Caco-2 (cell line): Measurements from ENCODE around the gene GABRE. TPM values are rescaled to one million over a fixed set of nuclear protein-coding genes. Genes with fewer than 3 reads are reported as not detected.

Source experiments
- BruUV-seq: library from RNA; stranded (reverse); fragments of 400-500 nt; replicated peaks from 2 replicates; lab custom pipeline; 2021; lab: Mats Ljungman, UMichigan
- CTCF ChIA-PET: fragments of 300-600 bp; sonication (Branson Sonifier 250); formaldehyde crosslinking; loops from one replicate; lab custom pipeline; 2022; ENCODE audit warnings: antibody characterized with exemption; lab: Charles Lee
- POLR2A ChIA-PET: fragments of 300-600 bp; sonication (Branson Sonifier 250); formaldehyde crosslinking; loops from one replicate; lab custom pipeline; 2022; ENCODE audit warnings: antibody characterized with exemption; lab: Charles Lee
- DNase-seq, 2 experiments: peaks; one replicate each; pipeline versions ENCODE4 v3.0.0 to v3.0.0-alpha.2; 2020 to 2022
- H3K27me3 ChIP-seq: replicated peaks from 2 replicates; pipeline ENCODE4 v1.6.0; 2011; ENCODE audit warnings: low read length; ENCODE audit not compliant: control insufficient read depth, insufficient read depth
- H3K36me3 ChIP-seq: 2 replicates; pipeline ENCODE4 v1.5.1; 2011; ENCODE audit warnings: low read length; ENCODE audit not compliant: control insufficient read depth, insufficient read depth
- H3K4me1 ChIP-seq: fragments of 250-450 bp; sonication (Bioruptor Pico); 2 replicates; pipeline ENCODE4 v1.5.1; 2020; ENCODE audit warnings: mild to moderate bottlenecking
- H3K4me3 ChIP-seq: 2 replicates; pipeline ENCODE4 v1.5.1; 2011; ENCODE audit warnings: low read depth, mild to moderate bottlenecking, control low read depth, low read length
- H3K9me3 ChIP-seq: fragments of 250-450 bp; sonication (Bioruptor Pico); 2 replicates; pipeline ENCODE4 v1.5.1; 2020; ENCODE audit warnings: mild to moderate bottlenecking, moderate library complexity
- H3K27ac Mint-ChIP-seq: one replicate; pipeline ENCODE4 v1.8.0; 2022; ENCODE audit warnings: mixed read lengths; ENCODE audit not compliant: unreplicated experiment
- H3K27me3 Mint-ChIP-seq: one replicate; pipeline ENCODE4 v1.8.0; 2022; ENCODE audit warnings: mixed read lengths; ENCODE audit not compliant: insufficient read depth, unreplicated experiment
- H3K36me3 Mint-ChIP-seq: one replicate; pipeline ENCODE4 v1.8.0; 2022; ENCODE audit warnings: mild to moderate bottlenecking, mixed read lengths; ENCODE audit not compliant: insufficient read depth, unreplicated experiment
- H3K4me1 Mint-ChIP-seq: one replicate; pipeline ENCODE4 v1.8.0; 2022; ENCODE audit warnings: low read depth, mixed read lengths; ENCODE audit not compliant: unreplicated experiment
- H3K4me3 Mint-ChIP-seq: one replicate; pipeline ENCODE4 v1.8.0; 2022; ENCODE audit warnings: mild to moderate bottlenecking, moderate library complexity, mixed read lengths; ENCODE audit not compliant: unreplicated experiment
- H3K9me3 Mint-ChIP-seq: one replicate; pipeline ENCODE4 v1.8.0; 2022; ENCODE audit warnings: mixed read lengths; ENCODE audit not compliant: unreplicated experiment
- intact Hi-C: fragments of 100-400 bp; cut with micrococcal nuclease; formaldehyde crosslinking; loops from one replicate; pipeline ENCODE4 v1.10.0; 2022; ENCODE audit not compliant: unreplicated experiment
- total RNA-seq: library from RNA; stranded (reverse); gene quantifications from 2 replicates; pipeline ENCODE4 v1.2.3, GENCODE V29; 2022
- TF ChIP-seq, protein P1 (sequence below), 2 experiments: fragments of 200-600 bp in 1 of 2; IDR thresholded peaks; 1 replicate in 1 of 2; 2 replicates in 1 of 2; pipeline versions ENCODE4 v1.5.1 to v1.8.0; 2011 to 2022; ENCODE audit warnings: antibody characterized with exemption in 1 of 2, control low read depth in 1 of 2, inconsistent platforms in 1 of 2, low read depth in 1 of 2, low read length in 1 of 2, mild to moderate bottlenecking in 1 of 2, moderate library complexity in 1 of 2; ENCODE audit not compliant: insufficient read depth in 1 of 2, severe bottlenecking in 1 of 2, unreplicated experiment in 1 of 2

The GABRE gene
- total RNA-seq, 1 experiment from 2014 or later, result 40.4 TPM

DNA sequence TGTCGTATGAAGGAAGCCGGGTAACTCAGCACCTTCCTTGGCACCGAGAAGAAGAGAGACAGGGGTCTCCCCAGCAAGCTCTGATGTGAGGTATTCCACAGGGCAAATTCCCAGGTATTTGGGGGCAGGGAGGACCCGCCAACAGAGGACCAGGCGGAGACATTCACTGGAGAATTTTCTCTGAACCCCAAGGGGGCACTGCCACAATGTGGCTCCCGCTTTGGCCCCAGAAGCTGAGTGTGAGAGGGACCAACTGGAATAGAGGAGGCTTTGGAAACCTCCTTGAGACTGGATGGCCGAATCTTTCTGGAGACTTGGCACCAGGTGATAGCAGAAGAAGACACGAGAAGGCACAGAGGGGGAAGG is 735 bp upstream of the GABRE start:
- Mint-ChIP-seq H3K4me3 (peak overlapping the region; percentile 76), H3K4me1 (peaks cover 7% of the 10 kb centered on the region), H3K27me3 (no peaks in the 10 kb centered on the region), H3K36me3 (peaks cover 11% of the 10 kb centered on the region), H3K9me3 (no peaks in the 10 kb centered on the region), H3K27ac (no peak overlapping the region)
- BruUV-seq, result no TSS peak
- Histone ChIP-seq H3K9me3 (no peaks in the 10 kb centered on the region), H3K4me1 (peaks cover 3% of the 10 kb centered on the region; the same call in 1 of the 2 replicates), H3K27me3 (no peaks in the 10 kb centered on the region), H3K36me3 (no peaks in the 10 kb centered on the region), H3K4me3 (peak overlapping the region; percentile 63)
- TF ChIP-seq, protein P1, sequence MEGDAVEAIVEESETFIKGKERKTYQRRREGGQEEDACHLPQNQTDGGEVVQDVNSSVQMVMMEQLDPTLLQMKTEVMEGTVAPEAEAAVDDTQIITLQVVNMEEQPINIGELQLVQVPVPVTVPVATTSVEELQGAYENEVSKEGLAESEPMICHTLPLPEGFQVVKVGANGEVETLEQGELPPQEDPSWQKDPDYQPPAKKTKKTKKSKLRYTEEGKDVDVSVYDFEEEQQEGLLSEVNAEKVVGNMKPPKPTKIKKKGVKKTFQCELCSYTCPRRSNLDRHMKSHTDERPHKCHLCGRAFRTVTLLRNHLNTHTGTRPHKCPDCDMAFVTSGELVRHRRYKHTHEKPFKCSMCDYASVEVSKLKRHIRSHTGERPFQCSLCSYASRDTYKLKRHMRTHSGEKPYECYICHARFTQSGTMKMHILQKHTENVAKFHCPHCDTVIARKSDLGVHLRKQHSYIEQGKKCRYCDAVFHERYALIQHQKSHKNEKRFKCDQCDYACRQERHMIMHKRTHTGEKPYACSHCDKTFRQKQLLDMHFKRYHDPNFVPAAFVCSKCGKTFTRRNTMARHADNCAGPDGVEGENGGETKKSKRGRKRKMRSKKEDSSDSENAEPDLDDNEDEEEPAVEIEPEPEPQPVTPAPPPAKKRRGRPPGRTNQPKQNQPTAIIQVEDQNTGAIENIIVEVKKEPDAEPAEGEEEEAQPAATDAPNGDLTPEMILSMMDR (IDR thresholded peaks at IDR 0.05; ENCODE audit: insufficient read depth in 1 of 2, low read depth in 1 of 2, low read length in 1 of 2, severe bottlenecking in 1 of 2, unreplicated experiment in 1 of 2), result no peak
- ChIA-PET CTCF (no interaction called here), POLR2A (interaction anchor here (0.8 kb wide), 1 partner anchor 477 kb away, joined by 3 read pairs; no protein-coding TSS in a partner anchor)
- DNase-seq, result no peak
- intact Hi-C loops, result loop anchor here (2.0 to 10.0 kb wide), 2 partner anchors 14 to 70 kb away; no protein-coding TSS in a partner anchor

DNA sequence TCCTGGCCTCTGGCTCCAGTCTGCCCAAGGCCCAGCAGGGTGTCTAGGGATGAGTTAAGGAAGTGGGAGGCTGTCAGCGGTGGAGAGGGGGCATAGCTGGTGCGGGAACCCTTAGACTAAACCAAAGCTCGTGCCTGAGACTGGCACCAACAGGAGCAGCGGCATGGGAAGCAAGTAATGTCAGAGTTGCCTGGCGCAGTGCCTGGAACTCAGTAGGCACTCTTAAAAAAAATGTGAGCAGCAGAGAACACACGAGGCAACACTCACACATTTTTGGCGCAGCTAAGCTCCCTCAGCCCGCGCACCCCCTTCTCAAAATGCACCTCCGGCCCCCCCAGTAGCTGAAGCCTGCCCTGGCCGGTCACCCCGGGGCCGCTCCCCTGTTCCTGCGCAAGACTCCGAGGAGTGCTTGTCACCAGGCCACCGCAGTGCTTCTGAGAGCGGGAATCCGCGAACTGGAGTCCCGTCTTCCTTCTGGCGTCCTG is 583 bp downstream of the GABRE start:
- H3K36me3 ChIP-seq, result no peaks in the 10 kb centered on the region
- Mint-ChIP-seq H3K36me3 (peaks cover 16% of the 10 kb centered on the region), H3K4me1 (peaks cover 7% of the 10 kb centered on the region), H3K9me3 (no peaks in the 10 kb centered on the region), H3K27ac (peak overlapping the region; percentile 55), H3K4me3 (peak overlapping the region; percentile 76), H3K27me3 (no peaks in the 10 kb centered on the region)
- no peaks in the 10 kb centered on the region for H3K9me3 ChIP-seq
- no peaks in the 10 kb centered on the region for H3K27me3 ChIP-seq
- peaks cover 3% of the 10 kb centered on the region; the same call in 1 of the 2 replicates for H3K4me1 ChIP-seq
- peak in 1 of 2 experiments; percentile 17 for DNase-seq
- BruUV-seq, result no TSS peak
- CTCF ChIA-PET, result interaction anchor here (0.8 kb wide), 1 partner anchor 15 kb away, joined by 4 read pairs; no protein-coding TSS in a partner anchor
- intact Hi-C loops, result loop anchor here (1.0 to 10.0 kb wide), 3 partner anchors 15 to 71 kb away; no protein-coding TSS in a partner anchor
- H3K4me3 ChIP-seq, result peak overlapping the region; percentile 63
- POLR2A ChIA-PET, result interaction anchor here (0.7 kb wide), 1 partner anchor 1301 kb away, joined by 9 read pairs; no protein-coding TSS in a partner anchor
- TF ChIP-seq, protein P1 (IDR thresholded peaks at IDR 0.05; ENCODE audit: insufficient read depth in 1 of 2, low read depth in 1 of 2, low read length in 1 of 2, severe bottlenecking in 1 of 2, unreplicated experiment in 1 of 2), result no peak

DNA sequence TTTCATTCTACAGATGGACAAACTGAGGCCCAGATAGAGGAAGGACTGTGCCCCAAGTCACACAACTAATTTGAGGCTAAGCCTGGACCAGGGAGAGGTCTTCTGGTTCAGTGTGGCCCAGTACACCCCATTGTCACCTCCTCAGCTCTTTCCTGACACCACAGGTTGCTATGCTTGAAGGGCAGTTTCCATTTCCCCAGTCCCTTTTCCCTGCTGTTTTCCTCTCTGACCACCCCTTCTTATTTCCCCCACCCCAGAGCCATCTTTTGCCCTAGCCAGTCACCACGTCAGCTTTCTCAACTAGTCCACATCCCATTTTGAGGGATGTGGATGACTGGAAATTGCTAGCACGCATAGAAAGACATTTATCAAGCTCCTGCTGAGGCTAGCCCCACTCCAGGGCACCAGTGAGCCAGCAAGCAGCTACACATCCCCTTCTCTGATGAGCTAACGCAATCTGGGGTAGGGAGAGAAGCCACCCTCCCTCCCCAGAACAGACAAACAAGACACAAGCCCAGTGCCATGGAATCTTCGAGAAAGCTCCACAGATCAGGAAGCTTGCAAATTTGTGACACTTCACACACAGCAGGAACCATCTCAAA is 1.3 kb downstream of the GABRE start:
- TF ChIP-seq, protein P1 (IDR thresholded peaks at IDR 0.05; ENCODE audit: insufficient read depth in 1 of 2, low read depth in 1 of 2, low read length in 1 of 2, severe bottlenecking in 1 of 2, unreplicated experiment in 1 of 2), result no peak
- Histone ChIP-seq H3K4me1 (peaks cover 3% of the 10 kb centered on the region; the same call in 1 of the 2 replicates), H3K36me3 (no peaks in the 10 kb centered on the region), H3K4me3 (peak overlapping the region; percentile 63), H3K27me3 (no peaks in the 10 kb centered on the region), H3K9me3 (no peaks in the 10 kb centered on the region)
- ChIA-PET CTCF (interaction anchor here (0.8 kb wide), 1 partner anchor 14 kb away, joined by 4 read pairs; no protein-coding TSS in a partner anchor), POLR2A (no interaction called here)
- no peak overlapping the region for H3K27ac Mint-ChIP-seq
- no peaks in the 10 kb centered on the region for H3K9me3 Mint-ChIP-seq
- DNase-seq, result no peak
- peaks cover 7% of the 10 kb centered on the region for H3K4me1 Mint-ChIP-seq
- peak overlapping the region; percentile 76 for H3K4me3 Mint-ChIP-seq
- peaks cover 22% of the 10 kb centered on the region for H3K36me3 Mint-ChIP-seq
- H3K27me3 Mint-ChIP-seq, result no peaks in the 10 kb centered on the region
- intact Hi-C loops, result loop anchor here (10.0 kb wide), 1 partner anchor 72 kb away; no protein-coding TSS in a partner anchor
- BruUV-seq, result no TSS peak
